HL-60 (cell line): ENCODE measurements around the gene DNAH12.

Experiments
- GABPA ChIP-seq: IDR thresholded peaks from 2 replicates; pipeline ENCODE4 v1.6.1; 2012; ENCODE audit warnings: low read depth
- POLR2AphosphoS5 ChIP-seq: IDR thresholded peaks from 2 replicates; pipeline ENCODE4 v1.6.1; 2012; ENCODE audit warnings: low read depth
- SPI1 ChIP-seq: IDR thresholded peaks from 2 replicates; pipeline ENCODE4 v1.6.1; 2012; ENCODE audit warnings: low read depth, mild to moderate bottlenecking, borderline replicate concordance
- TF ChIP-seq, protein P1 (sequence below): IDR thresholded peaks from one replicate; pipeline ENCODE4 v1.5.1; 2011; ENCODE audit warnings: low read length, control low read depth, inconsistent platforms; ENCODE audit not compliant: insufficient read depth
- TF ChIP-seq, protein P2 (sequence below): IDR thresholded peaks from 2 replicates; pipeline ENCODE4 v1.6.1; 2012; ENCODE audit warnings: low read depth; ENCODE audit not compliant: insufficient replicate concordance

DNA sequence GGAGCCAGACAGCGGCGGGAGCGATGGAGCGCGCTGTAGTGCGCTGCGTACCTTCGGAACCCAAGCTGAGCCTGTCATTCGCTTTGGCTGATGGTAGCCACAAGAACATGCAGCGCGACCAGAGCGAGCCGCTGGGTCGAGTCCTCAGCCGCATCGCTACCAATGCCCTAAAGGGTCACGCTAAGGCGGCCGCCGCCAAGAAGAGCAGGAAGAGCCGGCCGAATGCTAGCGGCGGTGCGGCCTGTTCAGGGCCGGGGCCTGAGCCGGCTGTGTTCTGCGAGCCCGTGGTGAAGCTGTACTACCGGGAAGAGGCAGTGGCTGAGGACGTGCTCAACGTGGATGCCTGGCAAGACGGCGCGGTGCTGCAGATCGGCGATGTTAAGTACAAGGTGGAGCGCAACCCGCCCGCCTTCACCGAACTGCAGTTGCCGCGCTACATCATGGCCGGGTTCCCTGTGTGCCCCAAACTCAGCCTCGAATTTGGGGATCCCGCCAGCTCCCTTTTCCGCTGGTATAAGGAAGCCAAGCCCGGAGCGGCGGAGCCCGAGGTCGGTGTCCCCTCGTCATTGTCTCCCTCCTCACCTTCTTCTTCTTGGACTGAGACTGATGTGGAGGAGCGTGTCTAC is 12.4 kb upstream of the DNAH12 start:
- TF ChIP-seq, protein P1, sequence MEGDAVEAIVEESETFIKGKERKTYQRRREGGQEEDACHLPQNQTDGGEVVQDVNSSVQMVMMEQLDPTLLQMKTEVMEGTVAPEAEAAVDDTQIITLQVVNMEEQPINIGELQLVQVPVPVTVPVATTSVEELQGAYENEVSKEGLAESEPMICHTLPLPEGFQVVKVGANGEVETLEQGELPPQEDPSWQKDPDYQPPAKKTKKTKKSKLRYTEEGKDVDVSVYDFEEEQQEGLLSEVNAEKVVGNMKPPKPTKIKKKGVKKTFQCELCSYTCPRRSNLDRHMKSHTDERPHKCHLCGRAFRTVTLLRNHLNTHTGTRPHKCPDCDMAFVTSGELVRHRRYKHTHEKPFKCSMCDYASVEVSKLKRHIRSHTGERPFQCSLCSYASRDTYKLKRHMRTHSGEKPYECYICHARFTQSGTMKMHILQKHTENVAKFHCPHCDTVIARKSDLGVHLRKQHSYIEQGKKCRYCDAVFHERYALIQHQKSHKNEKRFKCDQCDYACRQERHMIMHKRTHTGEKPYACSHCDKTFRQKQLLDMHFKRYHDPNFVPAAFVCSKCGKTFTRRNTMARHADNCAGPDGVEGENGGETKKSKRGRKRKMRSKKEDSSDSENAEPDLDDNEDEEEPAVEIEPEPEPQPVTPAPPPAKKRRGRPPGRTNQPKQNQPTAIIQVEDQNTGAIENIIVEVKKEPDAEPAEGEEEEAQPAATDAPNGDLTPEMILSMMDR: no peak
- TF ChIP-seq POLR2AphosphoS5 (no peak), GABPA (no peak), SPI1 (no peak)
- TF ChIP-seq, protein P2, sequence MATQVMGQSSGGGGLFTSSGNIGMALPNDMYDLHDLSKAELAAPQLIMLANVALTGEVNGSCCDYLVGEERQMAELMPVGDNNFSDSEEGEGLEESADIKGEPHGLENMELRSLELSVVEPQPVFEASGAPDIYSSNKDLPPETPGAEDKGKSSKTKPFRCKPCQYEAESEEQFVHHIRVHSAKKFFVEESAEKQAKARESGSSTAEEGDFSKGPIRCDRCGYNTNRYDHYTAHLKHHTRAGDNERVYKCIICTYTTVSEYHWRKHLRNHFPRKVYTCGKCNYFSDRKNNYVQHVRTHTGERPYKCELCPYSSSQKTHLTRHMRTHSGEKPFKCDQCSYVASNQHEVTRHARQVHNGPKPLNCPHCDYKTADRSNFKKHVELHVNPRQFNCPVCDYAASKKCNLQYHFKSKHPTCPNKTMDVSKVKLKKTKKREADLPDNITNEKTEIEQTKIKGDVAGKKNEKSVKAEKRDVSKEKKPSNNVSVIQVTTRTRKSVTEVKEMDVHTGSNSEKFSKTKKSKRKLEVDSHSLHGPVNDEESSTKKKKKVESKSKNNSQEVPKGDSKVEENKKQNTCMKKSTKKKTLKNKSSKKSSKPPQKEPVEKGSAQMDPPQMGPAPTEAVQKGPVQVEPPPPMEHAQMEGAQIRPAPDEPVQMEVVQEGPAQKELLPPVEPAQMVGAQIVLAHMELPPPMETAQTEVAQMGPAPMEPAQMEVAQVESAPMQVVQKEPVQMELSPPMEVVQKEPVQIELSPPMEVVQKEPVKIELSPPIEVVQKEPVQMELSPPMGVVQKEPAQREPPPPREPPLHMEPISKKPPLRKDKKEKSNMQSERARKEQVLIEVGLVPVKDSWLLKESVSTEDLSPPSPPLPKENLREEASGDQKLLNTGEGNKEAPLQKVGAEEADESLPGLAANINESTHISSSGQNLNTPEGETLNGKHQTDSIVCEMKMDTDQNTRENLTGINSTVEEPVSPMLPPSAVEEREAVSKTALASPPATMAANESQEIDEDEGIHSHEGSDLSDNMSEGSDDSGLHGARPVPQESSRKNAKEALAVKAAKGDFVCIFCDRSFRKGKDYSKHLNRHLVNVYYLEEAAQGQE: no peak
